Measurements from ENCODE around the gene CBARP. TPM values are rescaled to one million over a fixed set of nuclear protein-coding genes. Genes with fewer than 3 reads are reported as not detected.

The CBARP gene
- total and polyA plus RNA-seq, 2 of the 13 experiments (the other 11 are each of a cell fraction or from before 2014, with no cell fraction given), result 1.2 to 1.4 TPM

DNA sequence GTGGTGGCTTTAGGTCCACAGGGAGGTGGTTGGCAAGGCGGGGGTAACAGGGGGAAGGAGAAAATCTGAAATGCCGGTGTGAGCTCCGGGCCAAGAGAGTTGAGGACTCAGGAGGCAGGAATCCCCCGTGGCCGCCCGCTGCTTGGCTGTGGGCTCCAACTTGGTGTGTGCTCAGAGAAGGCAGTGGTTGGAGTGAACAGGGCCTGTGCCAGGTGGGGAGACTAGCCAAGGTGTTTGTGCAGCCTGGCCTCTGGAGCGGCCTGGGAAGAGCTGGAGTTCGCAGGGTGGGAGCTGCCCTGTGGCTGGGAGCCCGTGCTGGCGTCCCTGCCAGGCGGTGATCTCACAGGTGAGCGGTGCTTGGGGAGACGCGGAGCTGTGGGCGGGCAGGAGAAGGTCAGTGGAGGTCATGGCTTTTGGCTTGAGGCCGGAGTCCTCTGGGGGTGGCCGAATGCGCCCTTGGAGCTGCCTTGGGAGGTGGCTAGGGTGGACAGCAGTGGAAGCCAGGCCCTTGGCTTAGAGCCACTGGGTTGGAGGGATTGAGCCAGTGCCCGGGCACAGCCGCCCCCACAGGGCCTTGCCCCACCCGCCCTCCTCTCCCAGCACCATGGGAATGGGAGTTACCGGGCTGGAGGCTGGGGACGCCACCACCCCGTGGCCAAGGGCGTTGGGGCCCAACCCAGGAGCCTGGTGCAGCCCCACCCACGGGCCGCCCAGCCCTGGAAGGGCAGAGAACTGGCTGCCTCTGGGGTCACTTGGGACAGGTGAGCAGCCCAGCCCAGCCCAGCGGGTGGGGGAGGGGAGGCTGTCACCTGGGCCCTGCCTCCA lies 24.2 kb upstream of the CBARP start (continued):
- no peak for TF ChIP-seq ZNF383 (CRISPR knock-in tag; IDR thresholded peaks at IDR 0.05; ENCODE audit: borderline replicate concordance)
- no peak for TF ChIP-seq U2AF2 (IDR thresholded peaks at IDR 0.05; ENCODE audit: low read depth, low read length)
- TF ChIP-seq, protein P1, sequence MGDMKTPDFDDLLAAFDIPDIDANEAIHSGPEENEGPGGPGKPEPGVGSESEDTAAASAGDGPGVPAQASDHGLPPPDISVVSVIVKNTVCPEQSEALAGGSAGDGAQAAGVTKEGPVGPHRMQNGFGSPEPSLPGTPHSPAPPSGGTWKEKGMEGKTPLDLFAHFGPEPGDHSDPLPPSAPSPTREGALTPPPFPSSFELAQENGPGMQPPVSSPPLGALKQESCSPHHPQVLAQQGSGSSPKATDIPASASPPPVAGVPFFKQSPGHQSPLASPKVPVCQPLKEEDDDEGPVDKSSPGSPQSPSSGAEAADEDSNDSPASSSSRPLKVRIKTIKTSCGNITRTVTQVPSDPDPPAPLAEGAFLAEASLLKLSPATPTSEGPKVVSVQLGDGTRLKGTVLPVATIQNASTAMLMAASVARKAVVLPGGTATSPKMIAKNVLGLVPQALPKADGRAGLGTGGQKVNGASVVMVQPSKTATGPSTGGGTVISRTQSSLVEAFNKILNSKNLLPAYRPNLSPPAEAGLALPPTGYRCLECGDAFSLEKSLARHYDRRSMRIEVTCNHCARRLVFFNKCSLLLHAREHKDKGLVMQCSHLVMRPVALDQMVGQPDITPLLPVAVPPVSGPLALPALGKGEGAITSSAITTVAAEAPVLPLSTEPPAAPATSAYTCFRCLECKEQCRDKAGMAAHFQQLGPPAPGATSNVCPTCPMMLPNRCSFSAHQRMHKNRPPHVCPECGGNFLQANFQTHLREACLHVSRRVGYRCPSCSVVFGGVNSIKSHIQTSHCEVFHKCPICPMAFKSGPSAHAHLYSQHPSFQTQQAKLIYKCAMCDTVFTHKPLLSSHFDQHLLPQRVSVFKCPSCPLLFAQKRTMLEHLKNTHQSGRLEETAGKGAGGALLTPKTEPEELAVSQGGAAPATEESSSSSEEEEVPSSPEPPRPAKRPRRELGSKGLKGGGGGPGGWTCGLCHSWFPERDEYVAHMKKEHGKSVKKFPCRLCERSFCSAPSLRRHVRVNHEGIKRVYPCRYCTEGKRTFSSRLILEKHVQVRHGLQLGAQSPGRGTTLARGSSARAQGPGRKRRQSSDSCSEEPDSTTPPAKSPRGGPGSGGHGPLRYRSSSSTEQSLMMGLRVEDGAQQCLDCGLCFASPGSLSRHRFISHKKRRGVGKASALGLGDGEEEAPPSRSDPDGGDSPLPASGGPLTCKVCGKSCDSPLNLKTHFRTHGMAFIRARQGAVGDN (CRISPR knock-in tag; IDR thresholded peaks at IDR 0.05), result peak; percentile 38
- TF ChIP-seq RBFOX2 (IDR thresholded peaks at IDR 0.05; ENCODE audit: low read depth, low read length), result peak; percentile 71; the same call in 1 of the 2 replicates
- no peak for TF ChIP-seq LCORL (IDR thresholded peaks at IDR 0.05)
- peak; percentile 51; the same call in 1 of the 2 replicates for TF ChIP-seq LCORL (CRISPR knock-in tag; IDR thresholded peaks at IDR 0.05)
- TF ChIP-seq, protein P2, sequence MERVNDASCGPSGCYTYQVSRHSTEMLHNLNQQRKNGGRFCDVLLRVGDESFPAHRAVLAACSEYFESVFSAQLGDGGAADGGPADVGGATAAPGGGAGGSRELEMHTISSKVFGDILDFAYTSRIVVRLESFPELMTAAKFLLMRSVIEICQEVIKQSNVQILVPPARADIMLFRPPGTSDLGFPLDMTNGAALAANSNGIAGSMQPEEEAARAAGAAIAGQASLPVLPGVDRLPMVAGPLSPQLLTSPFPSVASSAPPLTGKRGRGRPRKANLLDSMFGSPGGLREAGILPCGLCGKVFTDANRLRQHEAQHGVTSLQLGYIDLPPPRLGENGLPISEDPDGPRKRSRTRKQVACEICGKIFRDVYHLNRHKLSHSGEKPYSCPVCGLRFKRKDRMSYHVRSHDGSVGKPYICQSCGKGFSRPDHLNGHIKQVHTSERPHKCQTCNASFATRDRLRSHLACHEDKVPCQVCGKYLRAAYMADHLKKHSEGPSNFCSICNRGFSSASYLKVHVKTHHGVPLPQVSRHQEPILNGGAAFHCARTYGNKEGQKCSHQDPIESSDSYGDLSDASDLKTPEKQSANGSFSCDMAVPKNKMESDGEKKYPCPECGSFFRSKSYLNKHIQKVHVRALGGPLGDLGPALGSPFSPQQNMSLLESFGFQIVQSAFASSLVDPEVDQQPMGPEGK (CRISPR knock-in tag; IDR thresholded peaks at IDR 0.05), result peak; percentile 63; the same call in 1 of the 2 replicates
- TF ChIP-seq ZNF430 (CRISPR knock-in tag; IDR thresholded peaks at IDR 0.05), result peak; percentile 43; the same call in 1 of the 2 replicates
- peak; percentile 28; the same call in 1 of the 2 replicates for TF ChIP-seq PHF20 (CRISPR knock-in tag; IDR thresholded peaks at IDR 0.05)
- peak; percentile 21; the same call in 1 of the 2 replicates for TF ChIP-seq HDAC2 (CRISPR knock-in tag; IDR thresholded peaks at IDR 0.05)
- peak; percentile 61; the same call in 1 of the 2 replicates for TF ChIP-seq GABPB1 (CRISPR knock-in tag; IDR thresholded peaks at IDR 0.05)
- TF ChIP-seq HMGXB3 (CRISPR knock-in tag; IDR thresholded peaks at IDR 0.05; ENCODE audit: borderline replicate concordance), result 0 out of 2 replicates have a peak, but pooled peaks have one; percentile 60
- TF ChIP-seq SAP130 (CRISPR knock-in tag; IDR thresholded peaks at IDR 0.05; ENCODE audit: low read depth), result peak; percentile 72
- TF ChIP-seq, protein P3, sequence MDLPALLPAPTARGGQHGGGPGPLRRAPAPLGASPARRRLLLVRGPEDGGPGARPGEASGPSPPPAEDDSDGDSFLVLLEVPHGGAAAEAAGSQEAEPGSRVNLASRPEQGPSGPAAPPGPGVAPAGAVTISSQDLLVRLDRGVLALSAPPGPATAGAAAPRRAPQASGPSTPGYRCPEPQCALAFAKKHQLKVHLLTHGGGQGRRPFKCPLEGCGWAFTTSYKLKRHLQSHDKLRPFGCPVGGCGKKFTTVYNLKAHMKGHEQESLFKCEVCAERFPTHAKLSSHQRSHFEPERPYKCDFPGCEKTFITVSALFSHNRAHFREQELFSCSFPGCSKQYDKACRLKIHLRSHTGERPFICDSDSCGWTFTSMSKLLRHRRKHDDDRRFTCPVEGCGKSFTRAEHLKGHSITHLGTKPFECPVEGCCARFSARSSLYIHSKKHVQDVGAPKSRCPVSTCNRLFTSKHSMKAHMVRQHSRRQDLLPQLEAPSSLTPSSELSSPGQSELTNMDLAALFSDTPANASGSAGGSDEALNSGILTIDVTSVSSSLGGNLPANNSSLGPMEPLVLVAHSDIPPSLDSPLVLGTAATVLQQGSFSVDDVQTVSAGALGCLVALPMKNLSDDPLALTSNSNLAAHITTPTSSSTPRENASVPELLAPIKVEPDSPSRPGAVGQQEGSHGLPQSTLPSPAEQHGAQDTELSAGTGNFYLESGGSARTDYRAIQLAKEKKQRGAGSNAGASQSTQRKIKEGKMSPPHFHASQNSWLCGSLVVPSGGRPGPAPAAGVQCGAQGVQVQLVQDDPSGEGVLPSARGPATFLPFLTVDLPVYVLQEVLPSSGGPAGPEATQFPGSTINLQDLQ (CRISPR knock-in tag; IDR thresholded peaks at IDR 0.05), result 0 out of 2 replicates have a peak, but pooled peaks have one; percentile 44
